Hematopoietic multipotent progenitor cell treated with erythropoietin and hydrocortisone succinate and interleukin-3 and kit ligand, for 8 days (in vitro differentiated cells): Measurements from ENCODE around the gene RALY.

ENCODE experiments used
- DNase-seq: peaks from one replicate; pipeline ENCODE4 v3.0.0-alpha.2; 2015

RALY gene

GRCh38 chr20:34084227-34084923 is 90.7 kb downstream of the RALY start:
- no peak for DNase-seq

GRCh38 chr20:34085544-34086040 is 91.9 kb downstream of the RALY start:
- peak; percentile 96 for DNase-seq

GRCh38 chr20:34088305-34089174 is 94.8 kb downstream of the RALY start:
- DNase-seq: no peak

- no peak for DNase-seq
Measured at GRCh38 chr20:34089175-34089479, 95.4 kb downstream of the RALY start.

- no peak for DNase-seq
Measured at GRCh38 chr20:34089655-34090345, 96.1 kb downstream of the RALY start.

GRCh38 chr20:34090645-34091044 is 96.9 kb downstream of the RALY start:
- no peak for DNase-seq

- no peak for DNase-seq
Measured at GRCh38 chr20:34091637-34092200, 98.0 kb downstream of the RALY start.

GRCh38 chr20:34093895-34094294 is 100.2 kb downstream of the RALY start:
- no peak for DNase-seq

GRCh38 chr20:34095825-34096224 is 102.1 kb downstream of the RALY start:
- no peak for DNase-seq

GRCh38 chr20:34096699-34097444 is 103.2 kb downstream of the RALY start:
- DNase-seq: no peak

- no peak for DNase-seq
Measured at GRCh38 chr20:34098570-34098969, 104.9 kb downstream of the RALY start.

- DNase-seq: no peak
Measured at GRCh38 chr20:34099675-34100074, 106.0 kb downstream of the RALY start.

- no peak for DNase-seq
Measured at GRCh38 chr20:34100576-34100975, 106.9 kb downstream of the RALY start.

GRCh38 chr20:34102342-34102741 is 108.6 kb downstream of the RALY start:
- DNase-seq: no peak

GRCh38 chr20:34104059-34104458 is 110.3 kb downstream of the RALY start:
- no peak for DNase-seq

- DNase-seq: no peak
Measured at GRCh38 chr20:34105978-34106675, 112.4 kb downstream of the RALY start.

GRCh38 chr20:34108616-34109174 is 115.0 kb downstream of the RALY start:
- no peak for DNase-seq

- no peak for DNase-seq
Measured at GRCh38 chr20:34109442-34109841, 115.7 kb downstream of the RALY start.

GRCh38 chr20:34110025-34110744 is 116.5 kb downstream of the RALY start:
- DNase-seq: no peak

- DNase-seq: peak; percentile 39
Measured at GRCh38 chr20:34110745-34111641, 117.3 kb downstream of the RALY start.
